SK-N-SH treated with all-trans-retinoic acid at 6 μM for 48 hours (cell line): ENCODE results near the gene MBD5.

Experiments used
- ARNTL ChIP-seq: fragments of 450-650 bp; formaldehyde crosslinking; IDR thresholded peaks from 2 replicates; pipeline ENCODE4 v1.5.0; 2020; ENCODE audit warnings: low read depth, mild to moderate bottlenecking, moderate library complexity, borderline replicate concordance
- CSDC2 ChIP-seq: fragments of 250-450 bp; sonication (Bioruptor Pico); IDR thresholded peaks from 2 replicates; pipeline ENCODE4 v1.5.0; 2020; ENCODE audit warnings: mild to moderate bottlenecking, moderate library complexity
- ESRRG ChIP-seq: fragments of 250-450 bp; sonication (Bioruptor Pico); IDR thresholded peaks from 2 replicates; pipeline ENCODE4 v1.6.1; 2021; ENCODE audit warnings: mild to moderate bottlenecking
- GLIS3 ChIP-seq: fragments of 250-450 bp; sonication (Bioruptor Pico); IDR thresholded peaks from 2 replicates; pipeline ENCODE4 v1.5.0; 2020; ENCODE audit warnings: mild to moderate bottlenecking, moderate library complexity
- ISL1 ChIP-seq: fragments of 250-450 bp; sonication (Bioruptor Pico); IDR thresholded peaks from 2 replicates; pipeline ENCODE4 v2.1.2; 2022; ENCODE audit warnings: mild to moderate bottlenecking, moderate library complexity
- OSR1 ChIP-seq: fragments of 250-450 bp; sonication (Bioruptor Pico); IDR thresholded peaks from 2 replicates; pipeline ENCODE4 v1.8.0; 2022; ENCODE audit warnings: moderate library complexity, mild to moderate bottlenecking, inconsistent platforms
- PATZ1 ChIP-seq: fragments of 250-450 bp; sonication (Bioruptor Pico); IDR thresholded peaks from 2 replicates; pipeline ENCODE4 v1.8.0; 2020; ENCODE audit warnings: mild to moderate bottlenecking, moderate library complexity, borderline replicate concordance
- POU6F1 ChIP-seq: fragments of 250-450 bp; sonication (Bioruptor Pico); IDR thresholded peaks from 2 replicates; pipeline ENCODE4 v1.8.0; 2021; ENCODE audit warnings: low read depth, mild to moderate bottlenecking, moderate library complexity, borderline replicate concordance
- TCF4 ChIP-seq: fragments of 250-450 bp; sonication (Bioruptor Pico); IDR thresholded peaks from 2 replicates; pipeline ENCODE4 v1.8.0; 2021; ENCODE audit warnings: mild to moderate bottlenecking, moderate library complexity, borderline replicate concordance
- TOX ChIP-seq: fragments of 250-450 bp; sonication (Bioruptor Pico); IDR thresholded peaks from 2 replicates; pipeline ENCODE4 v1.8.0; 2021; ENCODE audit warnings: mild to moderate bottlenecking, moderate library complexity, borderline replicate concordance
- ZC3H10 ChIP-seq: fragments of 250-450 bp; sonication (Bioruptor Pico); IDR thresholded peaks from 2 replicates; pipeline ENCODE4 v1.5.1; 2021; ENCODE audit warnings: mild to moderate bottlenecking, moderate library complexity
- ZFP30 ChIP-seq: fragments of 450-650 bp; formaldehyde crosslinking; IDR thresholded peaks from 2 replicates; pipeline ENCODE4 v1.5.0; 2022; ENCODE audit warnings: mild to moderate bottlenecking, moderate library complexity
- ZNF8 ChIP-seq: fragments of 450-650 bp; formaldehyde crosslinking; IDR thresholded peaks from 2 replicates; pipeline ENCODE4 v1.5.0; 2020; ENCODE audit warnings: mild to moderate bottlenecking, moderate library complexity

- TF ChIP-seq CSDC2 (CRISPR knock-in tag) (no peak), ZC3H10 (CRISPR knock-in tag) (no peak), ESRRG (no peak), PATZ1 (CRISPR knock-in tag) (no peak), ISL1 (no peak), ZNF8 (CRISPR knock-in tag) (no peak), OSR1 (CRISPR knock-in tag) (no peak), ARNTL (CRISPR knock-in tag) (no peak), TOX (CRISPR knock-in tag) (no peak), POU6F1 (no peak), TCF4 (CRISPR knock-in tag) (no peak), GLIS3 (no peak), ZFP30 (no peak)
Measured at GRCh38 chr2:148350199-148350598, 329.3 kb downstream of the MBD5 start.
